ENCODE results near the gene TGFBR3.

GRCh38 chr1:91741301-91741700 is 144.7 kb downstream of the TGFBR3 start:
- TF ChIP-seq POLR2A (IDR thresholded peaks at IDR 0.05) (no peak), CTCF (IDR thresholded peaks at IDR 0.05) (no peak)

Data from Peyer's patch (tissue), 4 donors.